Germinal center (tissue), 1 donor: ENCODE results near the gene SMIM35.

ENCODE experiments used
- DNase-seq: peaks from one replicate; pipeline ENCODE4 v3.0.0; 2012; ENCODE audit warnings: mixed read lengths, low spot score

The SMIM35 gene

DNA sequence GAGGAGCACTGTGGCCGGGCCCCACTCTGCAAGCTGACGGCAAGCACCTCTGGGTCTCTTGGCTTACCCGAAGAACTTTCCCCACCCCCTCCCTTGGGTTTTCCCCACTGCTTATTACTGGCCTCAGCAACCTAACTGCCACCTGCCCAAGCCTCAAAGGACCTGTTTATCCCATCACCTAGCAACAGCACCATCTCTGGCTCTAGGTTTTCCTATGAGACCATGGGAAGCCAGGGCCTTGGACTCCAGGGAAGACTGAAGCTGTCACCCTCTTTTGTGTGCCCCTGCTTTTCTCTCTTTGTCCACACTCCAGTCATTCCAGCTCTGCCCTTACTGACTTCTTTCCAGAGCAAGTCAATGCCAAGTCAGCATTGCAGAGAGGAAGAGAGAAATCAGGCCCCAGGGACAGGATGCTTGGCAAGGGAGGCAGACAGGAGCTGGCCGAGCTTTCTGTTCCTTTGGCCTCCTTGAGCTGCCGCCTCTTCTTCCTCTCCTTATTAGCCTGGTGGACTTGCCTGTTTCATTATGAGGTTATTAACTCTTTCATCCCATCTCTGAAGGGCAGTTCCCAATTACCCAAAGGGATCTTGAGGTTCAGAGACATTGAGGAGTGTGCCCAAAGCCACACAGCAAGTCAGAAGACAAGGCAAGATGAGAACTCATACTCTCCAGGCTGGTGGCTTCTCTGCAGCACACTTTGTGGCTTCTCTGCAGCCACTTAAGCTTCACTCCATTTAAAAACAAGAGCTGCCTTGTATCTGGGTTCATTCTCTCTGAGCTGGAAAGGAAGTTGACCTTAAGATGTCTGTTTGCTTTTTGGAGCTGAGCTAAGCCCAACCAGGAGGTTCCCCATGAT, at the start of gene SMIM35:
SMIM35 (minus strand) TSS at position 51 of the 856 bp plus-strand sequence. CDS start 206 bp downstream, outside the sequence.
- DNase-seq = no peak

DNA sequence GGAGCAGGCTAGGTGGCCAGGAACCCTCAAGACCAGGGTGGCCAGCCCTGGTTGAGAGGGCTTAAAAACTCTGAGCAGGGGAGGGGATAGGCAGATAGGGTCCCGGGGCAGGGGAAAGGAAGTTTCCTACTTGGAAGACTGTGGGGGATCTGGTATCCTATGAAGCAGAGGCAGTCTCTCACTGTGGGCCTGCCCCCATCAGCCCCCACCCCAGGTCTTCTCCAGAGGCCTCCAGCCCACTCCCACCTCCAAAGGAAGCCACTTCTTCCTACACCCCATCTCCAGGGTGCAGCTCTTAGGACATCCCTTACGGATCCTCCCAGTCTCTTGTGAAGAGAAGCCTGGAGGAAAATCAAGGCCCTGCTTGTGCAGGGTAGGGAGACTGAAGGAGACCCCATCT, 49.6 kb upstream of the SMIM35 start:
- no peak for DNase-seq

- no peak for DNase-seq
Measured at GRCh38 chr11:118135796-118136165, 49.0 kb upstream of the SMIM35 start.

- no peak for DNase-seq
Measured at GRCh38 chr11:118135051-118135795, 48.5 kb upstream of the SMIM35 start.

GRCh38 chr11:118133816-118134215, 47.1 kb upstream of the SMIM35 start:
- DNase-seq = no peak

DNA sequence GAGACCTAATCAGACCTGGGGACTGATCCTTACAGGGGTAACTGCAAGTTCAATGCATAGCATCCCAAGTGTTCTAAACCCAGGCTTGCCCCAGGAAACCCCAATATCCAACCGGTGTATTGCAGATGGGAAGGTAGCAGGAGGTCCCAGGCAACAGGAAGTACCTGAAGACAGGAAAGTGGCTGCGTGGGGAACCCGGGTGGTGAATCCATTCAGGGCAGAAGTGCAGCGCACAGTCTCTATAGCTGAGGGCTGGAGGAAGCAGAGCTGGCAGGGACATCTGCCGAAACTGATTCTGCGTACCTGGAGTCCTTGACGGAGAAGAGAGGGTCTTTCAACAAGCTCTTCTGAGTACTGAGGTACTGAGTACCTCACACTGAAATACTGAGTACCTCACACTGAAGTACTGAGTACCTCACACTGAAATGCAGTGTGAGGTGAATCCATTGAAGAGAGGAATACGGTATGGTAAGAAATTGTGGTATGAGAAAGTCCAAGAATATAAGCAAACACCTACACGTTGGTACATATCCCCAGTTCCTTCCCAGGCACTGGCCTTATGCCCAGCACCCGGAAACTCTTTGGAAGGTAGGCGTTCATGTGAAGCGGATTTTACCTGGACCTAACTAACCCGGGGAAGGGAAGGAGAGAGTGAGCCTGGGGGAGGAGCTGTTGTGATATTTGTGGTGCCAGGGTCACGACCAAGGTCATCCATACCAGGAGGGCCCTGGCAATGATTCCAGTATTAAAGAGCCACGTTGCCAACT, 45.8 kb upstream of the SMIM35 start:
- DNase-seq = no peak

- DNase-seq = no peak
Measured at GRCh38 chr11:118129471-118130172, 42.9 kb upstream of the SMIM35 start.

DNA sequence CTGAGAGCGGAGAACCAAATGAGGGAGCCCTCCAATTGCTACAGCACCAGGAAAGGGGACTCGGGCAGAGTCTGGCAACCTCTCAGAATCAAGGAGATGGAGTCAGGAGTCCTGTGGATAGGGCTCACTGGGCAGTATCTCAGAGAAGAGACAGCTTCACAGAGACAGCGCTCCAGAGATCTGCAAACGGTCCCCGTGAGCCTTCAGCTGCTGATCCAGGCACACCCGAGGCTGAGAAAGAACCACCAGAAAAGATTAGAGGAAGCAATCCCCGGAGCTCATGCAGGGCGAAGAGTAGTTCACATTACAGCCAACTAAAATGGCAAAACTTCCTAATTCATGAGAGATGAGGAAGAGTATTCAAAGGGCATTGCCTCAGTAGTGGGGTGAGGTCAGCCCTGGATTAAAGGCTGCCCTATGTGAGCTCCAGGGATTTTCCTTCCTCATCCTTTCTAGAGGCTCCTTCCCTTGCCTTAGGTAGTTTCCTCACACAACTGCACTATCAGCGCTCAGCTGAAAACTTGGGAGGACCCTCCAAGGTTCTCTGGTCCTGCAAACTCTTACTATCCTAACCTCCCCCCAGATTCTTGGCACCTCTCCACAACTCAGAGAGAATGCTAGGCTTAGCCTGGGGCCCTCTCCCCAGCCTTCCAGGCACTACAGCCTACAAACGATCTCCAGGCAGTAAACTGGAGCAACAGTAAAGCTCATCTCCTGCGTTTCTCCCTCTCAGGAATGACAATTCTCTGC, 42.1 kb upstream of the SMIM35 start:
- no peak for DNase-seq

DNA sequence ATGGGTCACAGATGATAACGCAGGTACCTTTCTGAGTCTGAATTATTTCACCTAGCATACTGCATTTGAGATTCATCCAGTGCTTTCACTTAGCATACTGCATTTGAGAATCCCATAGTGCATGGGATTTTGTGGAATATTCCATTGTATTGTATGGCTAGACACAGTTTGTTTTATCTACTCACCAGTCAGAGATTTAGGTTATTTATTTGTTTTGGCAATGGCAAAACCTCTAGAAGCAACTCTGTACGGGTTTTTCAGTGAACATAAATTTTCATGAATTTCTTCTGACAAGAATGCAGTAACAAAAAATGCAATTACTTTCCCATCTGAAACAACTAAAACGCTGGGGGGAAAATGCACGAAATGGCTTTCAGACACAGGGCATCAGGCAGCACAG, 41.5 kb upstream of the SMIM35 start:
- DNase-seq = no peak

DNA sequence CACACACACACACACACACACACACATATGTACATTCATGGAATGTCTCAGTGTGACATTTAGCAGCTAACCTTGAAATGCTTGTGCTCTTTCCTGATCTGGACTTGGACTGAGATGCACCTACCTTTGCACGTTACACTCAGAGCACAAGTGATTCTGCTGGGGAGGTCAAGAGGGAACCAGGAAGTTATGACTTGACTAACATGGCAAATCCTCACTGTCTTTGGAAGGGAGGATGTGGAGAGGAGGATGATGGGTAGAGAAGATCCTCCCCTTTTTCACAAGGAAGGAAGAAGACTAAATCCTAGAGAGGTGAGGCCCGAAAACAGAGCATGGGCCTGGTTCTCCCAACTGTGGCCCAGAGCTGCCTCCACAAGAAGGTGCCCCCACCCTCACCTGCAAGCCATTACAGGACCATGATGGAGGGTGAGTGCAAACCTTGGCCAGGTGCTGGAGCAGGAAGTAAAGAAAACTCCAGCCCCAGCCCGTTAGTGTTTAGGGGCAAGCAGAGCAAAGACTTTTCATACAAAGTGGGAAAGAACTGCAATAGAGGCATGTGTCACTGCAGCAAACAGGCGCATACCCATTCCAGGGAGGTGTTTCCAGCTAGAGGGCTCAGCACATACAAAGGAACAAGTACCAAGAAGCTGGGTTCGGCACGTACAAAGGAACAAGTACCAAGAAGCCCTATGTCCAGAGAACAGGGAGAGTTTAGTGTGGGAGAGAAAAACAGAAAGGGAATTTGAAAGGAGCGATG, 39.5 kb upstream of the SMIM35 start:
- no peak for DNase-seq

DNA sequence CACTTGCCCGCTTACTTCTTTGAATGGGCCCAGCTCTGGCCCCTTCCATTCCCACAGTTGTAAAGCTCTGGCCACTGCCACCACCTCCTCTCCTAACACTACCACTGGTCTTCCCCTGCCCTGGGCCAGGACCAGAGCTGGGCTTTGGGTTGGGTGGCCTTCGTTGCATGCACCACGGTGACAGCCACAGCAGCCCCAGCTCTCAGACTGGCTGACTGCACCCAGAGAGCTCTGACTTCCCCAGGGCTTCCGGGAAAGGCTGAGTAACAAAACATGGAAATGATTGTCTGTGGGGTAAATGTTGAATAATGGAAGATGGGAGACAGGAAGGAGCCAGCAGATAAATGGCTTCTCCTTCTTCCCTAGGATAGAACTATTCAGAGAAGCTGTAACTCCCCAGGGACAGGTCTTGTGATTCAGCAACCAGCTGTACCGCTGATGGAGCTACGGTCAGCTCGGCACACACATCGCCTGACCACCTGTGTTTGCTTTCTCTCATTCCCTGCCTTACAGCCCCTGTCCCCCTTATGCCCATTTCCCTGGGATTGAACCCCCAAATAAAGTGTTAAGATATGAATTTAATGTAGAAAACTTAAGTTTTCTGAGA, 38.3 kb upstream of the SMIM35 start:
- DNase-seq = no peak

DNA sequence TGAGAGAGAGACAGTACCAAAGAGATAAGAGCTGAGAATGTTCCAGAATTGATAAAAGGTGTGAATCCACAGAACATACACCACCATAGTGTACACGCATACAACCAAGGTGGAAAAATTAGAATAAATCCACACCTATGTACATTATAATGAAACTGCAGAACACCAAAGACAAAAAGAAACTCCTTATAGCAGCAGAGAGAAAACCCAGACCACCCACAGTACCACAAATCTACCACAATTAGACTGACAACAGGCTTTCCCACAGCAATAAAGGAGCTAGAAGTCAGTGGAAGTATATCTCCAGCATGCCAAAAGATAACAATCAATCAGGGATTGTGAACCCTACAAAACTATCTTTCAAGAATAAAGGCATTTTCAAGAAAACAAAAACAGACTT, 34.0 kb upstream of the SMIM35 start:
- DNase-seq = no peak

DNA sequence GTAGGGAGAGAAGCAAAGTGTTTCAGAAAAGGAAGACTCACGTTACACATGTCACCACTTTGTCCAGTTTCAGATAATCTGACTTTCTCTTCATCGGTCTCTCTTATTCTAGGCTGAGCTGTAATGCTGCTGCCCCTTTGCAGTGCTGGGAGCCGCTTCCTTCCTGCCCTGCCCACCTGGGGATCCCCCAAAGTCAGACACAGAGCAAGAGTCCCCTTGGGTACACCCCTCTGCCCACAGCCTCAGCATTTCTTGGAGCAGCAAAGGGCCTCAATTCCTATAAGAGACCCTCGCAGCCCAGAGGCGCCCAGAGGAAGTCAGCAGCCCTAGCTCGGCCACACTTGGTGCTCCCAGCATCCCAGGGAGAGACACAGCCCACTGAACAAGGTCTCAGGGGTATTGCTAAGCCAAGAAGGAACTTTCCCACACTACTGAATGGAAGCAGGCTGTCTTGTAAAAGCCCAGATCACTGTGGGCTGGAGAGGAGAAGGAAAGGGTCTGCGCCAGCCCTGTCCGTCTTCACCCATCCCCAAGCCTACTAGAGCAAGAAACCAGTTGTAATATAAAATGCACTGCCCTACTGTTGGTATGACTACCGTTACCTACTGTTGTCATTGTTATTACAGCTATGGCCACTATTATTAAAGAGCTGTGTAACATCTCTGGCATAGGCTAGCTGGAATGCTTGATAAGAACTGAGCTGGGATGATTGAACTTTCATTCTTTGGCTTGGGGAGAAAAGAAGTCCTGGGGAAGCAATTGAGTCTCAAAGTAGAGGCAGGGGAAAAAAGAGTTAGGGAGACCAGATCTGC, 31.2 kb upstream of the SMIM35 start:
- DNase-seq = no peak

DNA sequence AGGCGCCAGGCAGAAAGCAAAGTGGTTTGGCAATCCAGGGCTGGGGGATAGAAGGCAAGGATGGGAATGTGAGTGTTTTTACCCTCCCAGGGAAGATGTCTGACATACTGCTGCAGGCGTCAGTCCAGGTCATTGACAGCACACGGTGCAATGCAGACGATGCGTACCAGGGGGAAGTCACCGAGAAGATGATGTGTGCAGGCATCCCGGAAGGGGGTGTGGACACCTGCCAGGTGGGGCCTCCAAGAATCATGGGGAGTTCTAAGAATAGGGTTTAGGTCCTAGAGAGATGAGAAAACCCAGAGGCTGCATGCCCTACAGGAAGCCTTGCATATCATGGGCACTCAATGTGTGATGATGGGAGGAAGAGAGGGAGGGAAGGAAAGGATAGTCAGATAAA, 28.3 kb upstream of the SMIM35 start:
- DNase-seq = no peak

DNA sequence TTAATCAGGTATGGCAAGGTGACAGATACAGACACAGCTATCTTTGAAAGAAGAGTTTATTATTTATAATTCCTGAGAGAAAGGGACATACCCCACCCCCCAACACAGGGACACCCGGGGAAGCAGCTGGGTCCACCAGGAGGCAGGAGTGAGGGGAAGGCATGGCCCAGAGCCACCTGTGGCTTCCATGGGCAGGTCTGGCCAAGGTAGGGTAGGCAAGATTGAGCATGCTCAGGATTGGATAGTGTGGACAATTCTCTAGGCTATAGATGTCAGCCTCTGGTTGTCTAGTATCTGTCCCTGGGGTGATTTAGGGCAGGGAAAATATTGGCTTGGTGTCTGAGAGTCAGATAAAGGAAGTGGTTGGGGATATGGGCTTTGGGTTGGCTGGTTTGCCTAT, 27.5 kb upstream of the SMIM35 start:
- DNase-seq = no peak

DNA sequence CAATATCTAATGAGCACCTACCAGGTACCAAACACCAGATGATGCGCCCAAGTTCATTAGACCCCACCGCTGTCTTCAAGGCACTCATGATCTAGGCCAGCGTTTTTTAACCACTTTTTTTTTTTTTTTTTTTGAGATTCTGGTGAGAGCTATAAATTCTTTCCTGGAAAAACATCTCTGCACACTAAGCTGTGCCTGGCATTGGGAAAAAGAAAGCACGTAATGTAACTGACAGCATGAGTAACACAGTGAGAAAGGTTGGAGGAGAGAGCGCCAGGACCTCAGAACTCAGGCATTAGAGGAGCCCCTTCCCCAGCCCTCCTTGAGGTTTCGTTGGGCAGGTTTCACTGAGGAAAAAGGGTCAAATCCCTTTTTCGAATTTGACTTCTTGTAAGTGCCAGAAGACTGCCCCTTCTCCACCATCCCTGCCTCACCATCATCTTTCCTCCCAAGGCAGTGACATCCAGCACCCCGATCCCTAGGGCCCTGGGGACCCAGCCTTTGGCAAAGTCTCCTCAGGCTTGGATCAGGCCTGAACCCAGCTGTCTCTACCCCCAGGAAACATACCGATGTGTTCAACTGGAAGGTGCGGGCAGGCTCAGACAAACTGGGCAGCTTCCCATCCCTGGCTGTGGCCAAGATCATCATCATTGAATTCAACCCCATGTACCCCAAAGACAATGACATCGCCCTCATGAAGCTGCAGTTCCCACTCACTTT, 26.1 kb upstream of the SMIM35 start:
- DNase-seq = no peak

GRCh38 chr11:118111744-118112035, 24.9 kb upstream of the SMIM35 start:
- no peak for DNase-seq

GRCh38 chr11:118111019-118111743, 24.4 kb upstream of the SMIM35 start:
- DNase-seq = no peak
